ENCODE measurements around the gene DDX41.
"Not testable (repeated sequence)": the region's sequence is repeated elsewhere in the genome, so short reads cannot be mapped to it uniquely, and the experiment has no call there.

The DDX41 gene

DNA sequence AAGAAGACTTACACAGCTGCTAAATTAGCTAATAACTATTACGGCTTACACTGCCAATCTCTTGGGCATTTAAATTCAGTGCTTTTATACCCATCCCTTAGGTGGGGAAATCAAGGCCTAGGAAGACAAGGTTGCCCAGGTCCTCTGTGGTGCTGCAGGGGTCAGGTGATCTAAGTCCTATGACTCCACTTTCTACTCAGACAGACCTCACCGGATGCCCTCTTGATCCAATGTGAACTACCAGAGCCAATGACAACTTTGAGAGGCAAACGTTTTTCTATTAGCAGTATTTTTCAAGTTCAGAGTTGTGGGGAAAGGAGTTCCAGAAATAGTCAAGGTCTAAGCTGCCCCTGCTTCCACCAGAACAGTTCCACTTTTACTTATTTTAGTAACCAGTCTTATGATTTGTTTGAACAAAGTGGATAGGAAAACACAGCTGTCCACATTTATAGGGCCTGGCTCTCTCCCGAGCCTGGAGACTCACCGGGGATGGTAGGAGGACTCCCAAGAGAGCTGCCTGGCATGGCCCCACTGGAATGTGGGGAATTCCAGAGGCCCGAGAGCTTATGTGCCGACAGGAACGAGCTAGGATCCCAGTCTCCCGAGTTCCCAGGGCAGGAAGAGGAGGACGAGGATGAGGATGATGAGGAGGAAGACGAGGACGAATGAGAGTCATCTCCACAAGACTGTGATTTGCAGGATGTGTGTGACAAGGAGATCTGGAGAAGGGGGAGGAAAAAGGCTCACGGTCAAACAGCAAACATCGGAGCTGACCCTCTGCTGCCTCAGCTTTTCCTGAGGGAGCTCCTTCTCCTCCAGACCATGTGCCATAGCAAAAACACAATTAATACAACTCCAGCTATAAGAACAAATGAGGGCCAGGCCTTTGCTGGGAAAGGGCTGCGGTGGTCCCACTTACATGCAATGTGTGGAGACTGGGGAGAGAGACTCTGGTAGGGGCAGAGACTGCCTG is 20.9 kb upstream of the DDX41 start:
- no peak for DNase-seq

- DNase-seq, result no peak
These were observed 19.6 kb upstream of the DDX41 start for GRCh38 chr5:177536386-177536785.

- DNase-seq, result no peak
These were observed 18.4 kb upstream of the DDX41 start for GRCh38 chr5:177535125-177535524.

DNA sequence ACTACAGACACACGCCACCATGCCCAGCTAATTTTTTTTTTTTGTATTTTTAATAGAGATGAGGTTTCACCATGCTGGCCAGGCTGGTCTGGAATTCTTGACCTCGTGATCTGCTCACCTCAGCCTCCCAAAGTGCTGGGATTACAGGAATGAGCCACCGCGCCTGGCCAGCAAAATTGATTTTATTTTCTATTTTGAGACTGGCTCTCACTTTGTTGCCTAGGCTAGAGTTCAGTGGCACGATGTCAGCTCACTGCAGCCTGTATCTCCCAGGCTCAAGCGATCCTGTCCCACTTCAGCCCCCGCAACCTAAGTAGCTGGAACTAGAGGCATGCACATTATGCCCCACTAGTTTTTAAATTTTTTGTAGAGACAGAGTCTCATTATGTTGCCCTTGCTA is 17.7 kb upstream of the DDX41 start:
- DNase-seq, result not testable (repeated sequence)

- DNase-seq, result no peak
These were observed 14.6 kb upstream of the DDX41 start for GRCh38 chr5:177531209-177531940.

DNA sequence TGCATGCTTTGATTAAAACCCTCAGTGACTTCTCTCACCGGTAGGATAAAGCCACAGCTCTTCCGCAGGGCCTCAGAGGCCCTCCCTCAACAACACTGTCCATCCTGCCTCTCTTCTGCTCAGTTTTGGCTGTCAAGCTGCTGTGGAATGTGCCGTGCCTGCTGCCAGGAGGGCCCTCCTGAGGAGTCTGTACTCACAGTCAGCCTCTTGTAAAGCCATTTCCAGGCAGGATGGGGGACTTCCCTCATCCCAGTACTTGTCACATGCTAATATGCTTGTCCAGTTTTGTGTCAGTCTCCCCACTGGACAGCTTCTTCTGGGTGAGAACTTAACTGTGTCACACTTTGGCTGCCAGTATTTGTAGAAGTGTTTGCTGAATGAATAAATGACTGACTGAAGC is 13.9 kb upstream of the DDX41 start:
- no peak for DNase-seq

DNA sequence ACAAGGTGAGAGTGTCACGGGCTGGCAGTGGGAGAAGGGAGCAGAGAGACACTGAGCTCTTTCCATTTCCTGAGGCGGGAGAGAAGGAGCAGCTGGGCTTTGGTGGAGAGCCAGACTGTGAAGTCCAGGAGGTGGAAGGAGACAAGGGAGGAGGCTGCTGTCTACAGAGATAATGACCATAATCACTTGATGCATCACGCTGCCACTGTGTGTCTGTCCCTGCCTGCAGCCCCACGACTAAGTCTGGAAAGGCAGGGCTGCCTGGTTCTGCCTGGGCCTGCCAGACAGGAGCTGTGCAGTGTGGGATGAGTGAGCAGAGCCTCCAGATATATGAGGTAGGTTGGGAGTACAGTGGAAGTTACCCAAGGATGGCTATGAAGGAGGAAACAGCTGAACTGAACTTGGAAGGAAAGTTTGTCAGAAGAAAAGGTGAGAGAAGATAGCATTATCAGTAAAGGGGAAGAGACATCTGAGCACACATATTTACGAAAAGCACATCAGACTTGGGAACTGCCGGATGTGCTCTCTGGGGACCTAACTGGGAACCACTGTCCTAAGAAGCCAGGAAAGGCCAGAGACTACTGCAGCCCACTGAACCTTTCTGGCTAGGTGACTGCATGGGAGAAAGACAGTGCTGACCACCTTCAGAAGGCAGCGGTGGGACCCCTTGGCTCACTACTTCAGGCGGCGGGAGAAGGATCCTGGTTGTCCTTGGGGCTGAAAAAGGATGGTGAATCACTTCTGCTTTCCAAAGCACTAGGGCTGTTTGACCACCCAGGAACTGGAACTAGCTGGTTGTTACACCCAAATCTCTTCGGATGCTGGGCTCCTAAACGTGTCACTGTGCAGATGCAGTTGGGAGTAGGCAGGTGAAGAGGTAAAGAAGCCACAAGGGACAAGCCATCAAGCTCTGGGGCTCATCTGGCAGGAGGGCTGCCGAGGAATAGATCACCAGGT is 12.8 kb upstream of the DDX41 start:
- no peak for DNase-seq

DNA sequence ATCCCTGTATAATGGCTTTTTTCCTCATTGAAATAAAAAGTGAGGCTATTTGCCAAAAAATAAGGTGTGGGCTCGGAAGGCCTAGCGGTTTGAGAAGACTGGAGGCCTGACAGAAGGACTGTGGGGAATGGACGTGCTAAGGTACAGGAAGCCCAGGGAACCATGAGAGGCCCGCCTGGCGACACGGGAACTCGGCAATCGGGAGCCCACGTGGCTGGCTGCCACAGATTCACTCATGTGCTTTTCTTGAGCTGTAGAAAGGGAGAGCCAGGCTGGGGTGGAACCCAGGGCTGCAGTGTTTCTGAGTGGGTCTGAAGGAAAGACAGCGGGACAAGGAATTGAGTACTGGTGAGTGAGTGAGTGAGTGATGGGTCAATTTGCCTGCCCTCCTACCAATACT is 11.9 kb upstream of the DDX41 start:
- DNase-seq, result no peak

DNA sequence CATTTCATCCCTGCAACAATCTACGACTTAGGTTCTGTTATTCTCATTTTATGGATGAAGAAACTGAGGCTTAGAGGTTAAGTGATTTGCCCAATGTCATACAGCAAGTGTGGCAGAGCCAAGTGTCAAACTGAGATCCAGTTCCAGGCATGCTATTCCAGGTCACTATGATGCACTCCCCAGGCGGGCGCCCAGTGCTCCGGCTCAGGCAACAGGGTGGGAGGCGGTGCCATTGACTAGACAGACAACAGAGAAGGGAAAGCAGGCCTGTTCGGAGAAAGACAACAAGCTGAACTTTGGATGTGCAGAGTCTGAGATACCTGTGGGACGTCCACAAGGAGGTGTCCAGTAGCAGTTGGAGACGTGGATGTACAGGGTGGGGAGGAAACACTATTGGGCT is 10.8 kb upstream of the DDX41 start:
- DNase-seq, result no peak

- no peak for DNase-seq
These were observed 10.0 kb upstream of the DDX41 start for GRCh38 chr5:177526791-177527190.

GRCh38 chr5:177526191-177526590 is 9.4 kb upstream of the DDX41 start:
- no peak for DNase-seq

GRCh38 chr5:177524941-177525655 is 8.3 kb upstream of the DDX41 start:
- DNase-seq, result no peak

GRCh38 chr5:177524539-177524900 is 7.8 kb upstream of the DDX41 start:
- DNase-seq, result no peak

GRCh38 chr5:177523711-177524538 is 7.2 kb upstream of the DDX41 start:
- no peak for DNase-seq

GRCh38 chr5:177520916-177521513 is 4.3 kb upstream of the DDX41 start:
- DNase-seq, result no peak

- no peak for DNase-seq
These were observed 3.5 kb upstream of the DDX41 start for GRCh38 chr5:177520271-177520670.

DNA sequence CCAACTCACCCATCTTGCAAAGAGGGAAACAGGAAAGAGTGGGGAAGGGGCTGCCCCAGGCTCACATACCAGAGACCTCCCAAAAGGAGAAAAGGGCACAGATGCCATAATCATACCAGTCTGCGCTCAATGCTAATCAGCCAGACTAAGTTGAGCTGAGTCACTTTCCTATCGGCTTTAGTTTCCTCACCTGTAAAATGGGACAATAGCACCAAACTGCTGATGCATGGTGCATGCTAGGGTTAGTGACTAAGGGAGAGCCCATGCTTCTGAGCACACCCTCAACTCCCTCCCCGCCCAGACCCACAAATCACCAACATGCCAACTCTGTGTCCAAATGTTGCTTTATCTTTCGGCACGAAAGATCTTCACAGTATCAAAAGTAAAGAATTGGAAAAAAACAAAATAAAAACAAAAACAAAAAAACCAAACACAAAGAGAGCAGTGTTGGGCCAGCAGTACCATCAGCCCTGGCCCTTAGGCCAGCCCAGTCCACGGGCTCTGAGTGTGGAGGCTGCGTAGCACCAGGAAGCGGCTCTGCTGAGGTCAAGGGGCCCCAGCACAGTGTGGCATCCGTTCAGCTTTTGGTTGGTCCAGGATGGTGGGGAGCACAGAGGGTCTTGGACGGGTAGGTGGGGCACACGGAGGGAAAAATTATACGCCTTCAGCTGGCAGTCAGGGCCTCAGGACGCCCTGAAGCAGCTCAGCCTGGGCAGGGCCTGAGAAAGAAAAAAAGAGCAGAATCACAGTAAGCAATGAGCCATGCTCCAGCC is 2.9 kb upstream of the DDX41 start:
- DNase-seq, result no peak

GRCh38 chr5:177515580-177515979 is 1.2 kb downstream of the DDX41 start:
- DNase-seq, result no peak

DNA sequence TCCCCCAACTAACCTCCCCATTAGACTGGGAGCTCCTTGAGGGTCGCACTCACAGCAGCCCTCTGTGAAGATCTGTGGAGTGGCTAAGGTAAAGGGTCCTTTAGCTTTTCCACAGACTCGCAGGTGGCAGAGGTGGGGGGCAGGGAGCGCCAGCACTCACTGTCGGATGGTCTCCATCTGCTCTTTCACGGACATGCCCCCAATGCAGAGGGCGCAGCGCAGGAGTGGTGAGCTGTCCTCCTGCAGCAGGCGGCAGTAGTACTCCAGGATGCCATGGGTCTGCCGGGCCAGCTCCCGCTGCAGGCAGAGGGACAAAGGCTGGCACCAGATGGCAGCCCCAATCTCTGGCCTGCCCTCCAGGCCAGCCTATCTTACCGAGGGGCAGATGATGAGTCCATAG is 2.2 kb downstream of the DDX41 start:
- no peak for DNase-seq

DNA sequence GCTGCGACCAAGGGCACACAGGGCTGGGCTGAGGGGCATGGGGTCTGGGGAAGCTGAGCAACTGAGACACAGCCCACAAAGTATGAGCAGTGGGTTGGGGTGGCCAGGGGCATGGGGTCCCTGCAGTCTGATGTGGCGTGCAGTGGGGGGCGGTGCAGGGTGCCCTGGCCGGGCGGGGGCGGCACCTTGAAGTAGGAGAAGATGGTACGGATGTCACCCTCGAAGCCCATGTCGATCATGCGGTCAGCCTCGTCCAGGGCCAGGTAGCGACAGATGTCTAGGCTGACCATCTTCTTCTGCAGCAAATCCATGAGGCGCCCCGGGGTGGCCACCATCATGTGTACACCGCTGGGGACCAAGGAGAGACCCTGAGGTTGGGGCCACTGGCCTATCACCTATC is 3.3 kb downstream of the DDX41 start:
- DNase-seq, result no peak

Measured in stimulated activated naive CD4-positive, alpha-beta T cell (primary cell).